ENCODE data around the gene RASGRP3.

DNA sequence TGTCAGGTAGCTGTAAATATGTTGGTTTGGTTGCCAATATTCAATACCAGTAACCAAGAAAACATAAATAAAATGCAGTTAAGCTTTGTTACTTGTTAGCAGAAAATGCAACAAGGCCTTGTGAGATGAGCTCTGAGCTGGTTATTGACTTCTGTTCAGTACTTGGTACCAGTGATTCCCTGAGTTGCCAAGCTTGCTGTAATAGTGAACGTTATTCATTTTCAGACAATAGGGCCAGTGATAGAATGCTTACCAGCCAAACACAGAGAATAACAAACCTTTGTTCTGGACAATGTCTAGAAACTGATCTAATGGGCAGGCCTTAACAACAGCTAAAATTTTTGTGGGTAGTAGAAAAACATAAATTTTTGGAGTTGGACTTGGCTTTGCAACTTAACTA lies 29.5 kb downstream of the RASGRP3 start:
- TF ChIP-seq YY1 (IDR thresholded peaks at IDR 0.05; ENCODE audit: insufficient read depth, insufficient read length) (no peak), SUZ12 (IDR thresholded peaks at IDR 0.05; ENCODE audit: extremely low read depth, insufficient read depth, insufficient read length) (no peak)

Measured in NT2/D1 (cell line).